Upper lobe of right lung (tissue), 1 donor: ENCODE results near the gene PRKCE. TPM values are rescaled to one million over a fixed set of nuclear protein-coding genes. Genes with fewer than 3 reads are reported as not detected.

Source experiments
- ATAC-seq: fragments of 200-7000 bp; cut with Tn5 transposase; one replicate; pipeline ENCODE4 v1.9.1; 2020; ENCODE audit warnings: mild to moderate bottlenecking, moderate library complexity
- DNase-seq: peaks from one replicate; pipeline ENCODE4 v3.0.0-alpha.2; 2020
- H3K27ac ChIP-seq: fragments of 200-600 bp; one replicate; pipeline ENCODE4 v1.8.0; 2022
- H3K27me3 ChIP-seq: fragments of 200-600 bp; one replicate; pipeline ENCODE4 v1.8.0; 2022; ENCODE audit warnings: mild to moderate bottlenecking
- H3K36me3 ChIP-seq: fragments of 200-600 bp; one replicate; pipeline ENCODE4 v1.8.0; 2022
- H3K4me1 ChIP-seq: fragments of 200-600 bp; one replicate; pipeline ENCODE4 v1.8.0; 2022
- H3K4me3 ChIP-seq: fragments of 200-600 bp; one replicate; pipeline ENCODE4 v1.8.0; 2022; ENCODE audit warnings: mild to moderate bottlenecking
- H3K9me3 ChIP-seq: fragments of 200-600 bp; one replicate; pipeline ENCODE4 v1.8.0; 2022
- CTCF ChIP-seq: fragments of 200-600 bp; IDR thresholded peaks from one replicate; pipeline ENCODE4 v1.8.0; 2022; ENCODE audit warnings: antibody characterized with exemption
- intact Hi-C: fragments of 100-400 bp; cut with DNase I; formaldehyde crosslinking; loops from one replicate; pipeline ENCODE4 v1.11.0; 2022
- total RNA-seq: library from RNA; stranded (reverse); fragmentation: NEBNext Ultra II Directional; extraction: Animal tissue kit (Norgen Biotek cat#: 25700); gene quantifications from one replicate; pipeline ENCODE4 v1.2.1, GENCODE V29; 2021
- donor health status: DM: no; HTN: yes; CAD: no; lungs with severe emphysema.

The PRKCE gene
- total RNA-seq, 1 donor from 2014 or later = 65.6 TPM

GRCh38 chr2:45669032-45669486 lies 17.6 kb downstream of the PRKCE start:
- Histone ChIP-seq H3K4me3 (no peak overlapping the region), H3K36me3 (no peaks in the 10 kb centered on the region), H3K27ac (no peak overlapping the region), H3K4me1 (peaks cover 10% of the 10 kb centered on the region), H3K9me3 (no peaks in the 10 kb centered on the region), H3K27me3 (no peaks in the 10 kb centered on the region)
- intact Hi-C loops = no loop called here
- ATAC-seq (no peak), DNase-seq (no peak)
- TF ChIP-seq CTCF = no peak

GRCh38 chr2:45670646-45671045 lies 19.2 kb downstream of the PRKCE start:
- Histone ChIP-seq H3K27me3 (no peaks in the 10 kb centered on the region), H3K27ac (no peak overlapping the region), H3K4me1 (peaks cover 24% of the 10 kb centered on the region), H3K4me3 (no peak overlapping the region), H3K36me3 (no peaks in the 10 kb centered on the region), H3K9me3 (no peaks in the 10 kb centered on the region)
- no peak for DNase-seq
- TF ChIP-seq CTCF = no peak
- intact Hi-C loops = no loop called here
- no peak for ATAC-seq

GRCh38 chr2:45672138-45672537 lies 20.7 kb downstream of the PRKCE start:
- Histone ChIP-seq H3K36me3 (no peaks in the 10 kb centered on the region), H3K4me3 (no peak overlapping the region), H3K4me1 (peaks cover 35% of the 10 kb centered on the region), H3K9me3 (no peaks in the 10 kb centered on the region), H3K27ac (no peak overlapping the region), H3K27me3 (no peaks in the 10 kb centered on the region)
- intact Hi-C loops = no loop called here
- TF ChIP-seq CTCF = no peak
- DNase-seq = no peak
- no peak for ATAC-seq

- peaks cover 32% of the 10 kb centered on the region for H3K4me1 ChIP-seq
- no peak overlapping the region for H3K4me3 ChIP-seq
- no peak for TF ChIP-seq CTCF
- intact Hi-C loops = no loop called here
- DNase-seq (no peak), ATAC-seq (peak; percentile 17)
- H3K27ac ChIP-seq = peak overlapping the region; percentile 74
- H3K27me3 ChIP-seq = no peaks in the 10 kb centered on the region
- H3K9me3 ChIP-seq = no peaks in the 10 kb centered on the region
- H3K36me3 ChIP-seq = no peaks in the 10 kb centered on the region
Measured at GRCh38 chr2:45674035-45674816, 22.8 kb downstream of the PRKCE start.

- peak overlapping the region; percentile 74 for H3K27ac ChIP-seq
- ATAC-seq (peak; percentile 93), DNase-seq (peak; percentile 67)
Measured at GRCh38 chr2:45675263-45675812, 23.9 kb downstream of the PRKCE start.

More at GRCh38 chr2:45675263-45675812, 23.9 kb downstream of the PRKCE start:
- intact Hi-C loops = no loop called here
- no peaks in the 10 kb centered on the region for H3K36me3 ChIP-seq
- H3K9me3 ChIP-seq = no peaks in the 10 kb centered on the region
- H3K4me1 ChIP-seq = peaks cover 27% of the 10 kb centered on the region
- no peaks in the 10 kb centered on the region for H3K27me3 ChIP-seq
- no peak overlapping the region for H3K4me3 ChIP-seq
- TF ChIP-seq CTCF = no peak
